A673 (cell line): Measurements from ENCODE around the gene PARD3. TPM values are rescaled to one million over a fixed set of nuclear protein-coding genes. Genes with fewer than 3 reads are reported as not detected.

Experiments
- BruUV-seq: library from RNA; stranded (reverse); fragments of 400-500 nt; replicated peaks from 2 replicates; lab custom pipeline; 2021; lab: Mats Ljungman, UMichigan
- CTCF ChIA-PET: fragments of 300-600 bp; sonication (Branson Sonifier 250); formaldehyde crosslinking; loops from one replicate; lab custom pipeline; 2022; ENCODE audit warnings: antibody characterized with exemption; lab: Charles Lee
- POLR2A ChIA-PET: fragments of 300-600 bp; sonication (Branson Sonifier 250); formaldehyde crosslinking; loops from one replicate; lab custom pipeline; 2022; ENCODE audit warnings: antibody characterized with exemption; ENCODE audit not compliant: low non-redundant PET; lab: Charles Lee
- DNase-seq: peaks from one replicate; pipeline ENCODE4 v3.0.0-alpha.2; 2015; ENCODE audit warnings: low spot score
- H3K27ac ChIP-seq: fragments of 200-600 bp; sonication (generic); 2 replicates; pipeline ENCODE4 v1.5.1; 2016; ENCODE audit warnings: mixed run types, low read depth, mild to moderate bottlenecking, mixed read lengths, antibody characterized with exemption, low read length; ENCODE audit not compliant: poor library complexity, severe bottlenecking
- H3K27me3 ChIP-seq: fragments of 200-600 bp; sonication (generic); replicated peaks from 2 replicates; pipeline ENCODE4 v1.6.1; 2017; ENCODE audit warnings: mixed run types, low read depth, mild to moderate bottlenecking, mixed read lengths, antibody characterized with exemption, low read length; ENCODE audit not compliant: insufficient read depth, poor library complexity
- H3K36me3 ChIP-seq: fragments of 200-600 bp; sonication (generic); 2 replicates; pipeline ENCODE4 v1.6.1; 2016; ENCODE audit warnings: mixed run types, mild to moderate bottlenecking, mixed read lengths, antibody characterized with exemption, low read length; ENCODE audit not compliant: insufficient read depth, poor library complexity, severe bottlenecking
- H3K4me1 ChIP-seq: fragments of 200-600 bp; sonication (generic); 2 replicates; pipeline ENCODE4 v1.6.1; 2017; ENCODE audit warnings: mixed run types, mild to moderate bottlenecking, mixed read lengths, antibody characterized with exemption, low read length; ENCODE audit not compliant: insufficient read depth, poor library complexity, severe bottlenecking
- H3K4me3 ChIP-seq: fragments of 200-600 bp; sonication (generic); 2 replicates; pipeline ENCODE4 v1.5.1; 2016; ENCODE audit warnings: low read depth, mixed run types, mild to moderate bottlenecking, mixed read lengths, low read length; ENCODE audit not compliant: poor library complexity, severe bottlenecking
- H3K9me3 ChIP-seq: fragments of 200-600 bp; sonication (generic); 2 replicates; pipeline ENCODE4 v1.6.1; 2016; ENCODE audit warnings: mixed run types, low read depth, mild to moderate bottlenecking, mixed read lengths, antibody characterized with exemption, low read length; ENCODE audit not compliant: poor library complexity, severe bottlenecking
- CTCF ChIP-seq: fragments of 300-800, 200-600 bp; sonication (generic); conservative IDR thresholded peaks from 2 replicates; pipeline ENCODE4 v1.5.1; 2017; ENCODE audit warnings: low read depth, mild to moderate bottlenecking, antibody characterized with exemption, low read length, moderate library complexity, mixed read lengths
- EZH2 ChIP-seq: fragments of 200-600 bp; sonication (generic); IDR thresholded peaks from 2 replicates; pipeline ENCODE4 v1.6.1; 2017; ENCODE audit warnings: borderline replicate concordance, low read depth, mild to moderate bottlenecking, mixed read lengths, antibody characterized with exemption, low read length; ENCODE audit not compliant: poor library complexity, severe bottlenecking
- intact Hi-C: fragments of 100-400 bp; cut with micrococcal nuclease; formaldehyde crosslinking; loops from one replicate; pipeline ENCODE4 v1.10.0; 2022; ENCODE audit not compliant: unreplicated experiment
- total RNA-seq: library from RNA; stranded (reverse); gene quantifications from 2 replicates; pipeline ENCODE4 v1.2.3, GENCODE V29; 2021

PARD3 gene
- total RNA-seq, 1 experiment from 2014 or later = 28.0 TPM

- POLR2A ChIA-PET = no interaction called here
- H3K36me3 ChIP-seq = no peaks in the 10 kb centered on the region
- H3K27ac ChIP-seq = no peak overlapping the region
- no TSS peak for BruUV-seq
- CTCF ChIA-PET = no interaction called here
- intact Hi-C loops = no loop called here
- DNase-seq = no peak
- TF ChIP-seq EZH2 (no peak), CTCF (no peak)
- H3K9me3 ChIP-seq = peaks cover 6% of the 10 kb centered on the region
- peaks cover 13% of the 10 kb centered on the region for H3K4me1 ChIP-seq
- H3K4me3 ChIP-seq = no peak overlapping the region
- no peaks in the 10 kb centered on the region for H3K27me3 ChIP-seq
These were observed 468.5 kb downstream of the PARD3 start for GRCh38 chr10:34346516-34347100.

GRCh38 chr10:34345383-34345782 lies 469.7 kb downstream of the PARD3 start:
- no peaks in the 10 kb centered on the region for H3K27me3 ChIP-seq
- peaks cover 6% of the 10 kb centered on the region for H3K9me3 ChIP-seq
- intact Hi-C loops = no loop called here
- H3K36me3 ChIP-seq = no peaks in the 10 kb centered on the region
- no peak overlapping the region for H3K4me3 ChIP-seq
- ChIA-PET POLR2A (no interaction called here), CTCF (no interaction called here)
- TF ChIP-seq CTCF = no peak
- no peak for TF ChIP-seq EZH2
- H3K4me1 ChIP-seq = peaks cover 10% of the 10 kb centered on the region
- no peak overlapping the region for H3K27ac ChIP-seq
- no TSS peak for BruUV-seq
- no peak for DNase-seq

DNA sequence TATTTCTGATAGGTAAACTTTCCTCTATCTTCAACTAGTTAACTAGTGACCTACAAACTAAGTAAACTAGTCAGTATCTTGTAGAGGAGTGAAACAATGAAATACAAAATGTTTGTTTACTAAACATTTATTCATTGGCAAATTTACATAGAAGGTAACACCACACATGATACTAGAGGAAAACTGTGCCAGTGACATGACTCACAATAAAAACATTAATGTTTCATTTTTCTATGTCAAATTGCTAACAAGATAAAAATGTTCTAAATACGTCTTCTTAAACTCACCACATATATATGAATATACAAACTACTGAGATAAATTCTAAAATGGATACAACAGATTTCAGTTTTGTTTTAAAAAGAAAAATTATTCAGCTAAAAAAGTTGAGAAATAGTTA lies 471.3 kb downstream of the PARD3 start:
- POLR2A ChIA-PET = no interaction called here
- Histone ChIP-seq H3K27ac (no peak overlapping the region), H3K4me1 (peaks cover 18% of the 10 kb centered on the region), H3K27me3 (no peaks in the 10 kb centered on the region), H3K9me3 (no peaks in the 10 kb centered on the region), H3K36me3 (no peaks in the 10 kb centered on the region), H3K4me3 (no peak overlapping the region)
- intact Hi-C loops = no loop called here
- no peak for DNase-seq
- no TSS peak for BruUV-seq
- CTCF ChIA-PET = no interaction called here
- TF ChIP-seq EZH2 = no peak
- no peak for TF ChIP-seq CTCF
